Measurements from ENCODE around the gene IL16.

GRCh38 chr15:81268340-81268739 is 71.7 kb downstream of the IL16 start:
- no peak for TF ChIP-seq POLR2A (IDR thresholded peaks at IDR 0.05; ENCODE audit: low read depth, low read length)
- TF ChIP-seq POLR2AphosphoS5 (IDR thresholded peaks at IDR 0.05; ENCODE audit: low read depth, low read length) = no peak
